Measurements from ENCODE around the gene CACNB4.

The CACNB4 gene

GRCh38 chr2:152106464-152106863 is 7.6 kb upstream of the CACNB4 start:
- no peak overlapping the region for H3K4me3 ChIP-seq (ENCODE audit: low read depth in 1 of 5, low read length in 5 of 5)
- H3K4me1 ChIP-seq (ENCODE audit: control insufficient read depth in 5 of 5, insufficient read depth in 5 of 5, low read length in 5 of 5) = no peaks in the 10 kb centered on the region
- no peak overlapping the region for H3K27ac ChIP-seq (ENCODE audit: low read depth, low read length)
- no peaks in the 10 kb centered on the region for H3K9me3 ChIP-seq (ENCODE audit: control insufficient read depth in 5 of 5, low read length in 5 of 5)
- no peak overlapping the region for H3K9ac ChIP-seq (ENCODE audit: low read length in 5 of 5)
- H3K27me3 ChIP-seq (ENCODE audit: control insufficient read depth in 5 of 5, insufficient read depth in 4 of 5, low read length in 5 of 5) = peaks cover 0 to 2% (median 1%) of the 10 kb centered on the region in 5 donors
- H3K36me3 ChIP-seq (ENCODE audit: control insufficient read depth in 5 of 5, insufficient read depth in 5 of 5, low read length in 5 of 5) = no peaks in the 10 kb centered on the region

DNA sequence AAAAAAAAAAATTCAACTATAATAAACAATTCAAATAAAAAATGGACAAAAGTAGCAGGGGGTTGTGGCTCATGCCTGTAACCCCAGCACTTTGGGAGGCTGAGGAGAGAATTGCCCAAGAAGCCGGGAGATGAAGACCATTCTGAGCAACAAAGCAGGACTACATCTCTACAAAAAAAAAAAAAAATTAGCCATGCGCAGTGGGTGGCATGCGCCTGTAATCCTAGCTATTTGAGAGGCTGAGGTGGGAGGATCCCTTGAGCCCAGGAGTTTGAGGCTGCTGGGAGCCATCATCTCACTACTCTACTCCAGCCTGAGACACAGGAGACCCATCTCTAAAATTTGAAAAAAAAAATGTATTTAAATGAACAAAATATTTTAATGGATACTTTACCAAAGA is 4.4 kb upstream of the CACNB4 start:
- Histone ChIP-seq H3K4me3 (ENCODE audit: low read depth in 1 of 5, low read length in 5 of 5) (no peak overlapping the region), H3K27ac (ENCODE audit: low read depth, low read length) (no peak overlapping the region), H3K9me3 (ENCODE audit: control insufficient read depth in 5 of 5, low read length in 5 of 5) (no peaks in the 10 kb centered on the region), H3K27me3 (ENCODE audit: control insufficient read depth in 5 of 5, insufficient read depth in 4 of 5, low read length in 5 of 5) (peaks cover 0 to 26% (median 13%) of the 10 kb centered on the region in 5 donors), H3K9ac (ENCODE audit: low read length in 5 of 5) (no peak overlapping the region), H3K36me3 (ENCODE audit: control insufficient read depth in 5 of 5, insufficient read depth in 5 of 5, low read length in 5 of 5) (no peaks in the 10 kb centered on the region), H3K4me1 (ENCODE audit: control insufficient read depth in 5 of 5, insufficient read depth in 5 of 5, low read length in 5 of 5) (peaks cover 0 to 15% (median 14%) of the 10 kb centered on the region in 5 donors)

- H3K27me3 ChIP-seq (ENCODE audit: control insufficient read depth in 5 of 5, insufficient read depth in 4 of 5, low read length in 5 of 5) = peaks cover 3 to 26% (median 13%) of the 10 kb centered on the region in 5 donors
- no peak overlapping the region for H3K27ac ChIP-seq (ENCODE audit: low read depth, low read length)
- H3K9ac ChIP-seq (ENCODE audit: low read length in 5 of 5) = no peak overlapping the region
Measured at GRCh38 chr2:152100961-152101360, 2.1 kb upstream of the CACNB4 start.

DNA sequence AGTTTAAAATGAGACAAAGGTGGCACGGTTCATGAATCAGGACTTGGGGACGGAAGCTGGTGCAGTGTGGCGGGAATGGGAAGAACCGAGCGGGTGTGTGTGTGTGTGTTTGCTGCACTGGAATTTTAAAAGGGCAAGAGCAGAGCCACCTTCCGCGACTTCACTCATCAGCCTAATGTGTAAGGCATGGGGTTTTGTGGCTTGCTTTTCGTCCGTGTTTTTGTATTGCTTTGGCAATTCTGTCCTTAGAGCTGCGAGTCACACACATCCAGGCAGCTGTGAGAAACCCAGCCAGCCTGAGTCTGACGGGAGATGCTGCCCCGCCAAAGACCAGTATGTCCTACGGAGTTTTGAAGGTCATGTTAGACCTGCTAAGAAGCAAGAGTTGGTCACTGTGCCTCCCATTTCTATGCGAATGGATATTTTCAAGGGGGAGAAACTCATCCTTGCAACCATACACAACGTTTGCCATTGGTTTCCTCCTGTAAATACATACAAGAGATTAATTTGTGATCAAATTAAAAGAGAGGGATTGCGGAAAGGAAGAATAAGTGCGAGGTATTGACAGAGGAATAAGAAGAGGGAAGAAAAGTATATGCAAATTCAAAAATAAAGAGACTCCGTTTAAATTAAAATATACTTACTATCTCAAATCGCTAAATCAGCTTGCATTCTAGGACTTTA is 665 bp upstream of the CACNB4 start:
- Histone ChIP-seq H3K4me3 (ENCODE audit: low read depth in 1 of 5, low read length in 5 of 5) (peak overlapping the region; percentile 64 to 72 (median 67)), H3K27ac (ENCODE audit: low read depth, low read length) (no peak overlapping the region), H3K27me3 (ENCODE audit: control insufficient read depth in 5 of 5, insufficient read depth in 4 of 5, low read length in 5 of 5) (peaks cover 3 to 26% (median 13%) of the 10 kb centered on the region in 5 donors), H3K4me1 (ENCODE audit: control insufficient read depth in 5 of 5, insufficient read depth in 5 of 5, low read length in 5 of 5) (peaks cover 0 to 27% (median 23%) of the 10 kb centered on the region in 5 donors), H3K9ac (ENCODE audit: low read length in 5 of 5) (peak overlapping the region in 3 of 5 donors; percentile 51 to 65 (median 54)), H3K9me3 (ENCODE audit: control insufficient read depth in 5 of 5, low read length in 5 of 5) (no peaks in the 10 kb centered on the region), H3K36me3 (ENCODE audit: control insufficient read depth in 5 of 5, insufficient read depth in 5 of 5, low read length in 5 of 5) (no peaks in the 10 kb centered on the region)

More at GRCh38 chr2:152100961-152101360, 2.1 kb upstream of the CACNB4 start:
- Histone ChIP-seq H3K9me3 (ENCODE audit: control insufficient read depth in 5 of 5, low read length in 5 of 5) (no peaks in the 10 kb centered on the region), H3K4me1 (ENCODE audit: control insufficient read depth in 5 of 5, insufficient read depth in 5 of 5, low read length in 5 of 5) (peaks cover 0 to 27% (median 23%) of the 10 kb centered on the region in 5 donors), H3K36me3 (ENCODE audit: control insufficient read depth in 5 of 5, insufficient read depth in 5 of 5, low read length in 5 of 5) (no peaks in the 10 kb centered on the region), H3K4me3 (ENCODE audit: low read depth in 1 of 5, low read length in 5 of 5) (no peak overlapping the region)

DNA sequence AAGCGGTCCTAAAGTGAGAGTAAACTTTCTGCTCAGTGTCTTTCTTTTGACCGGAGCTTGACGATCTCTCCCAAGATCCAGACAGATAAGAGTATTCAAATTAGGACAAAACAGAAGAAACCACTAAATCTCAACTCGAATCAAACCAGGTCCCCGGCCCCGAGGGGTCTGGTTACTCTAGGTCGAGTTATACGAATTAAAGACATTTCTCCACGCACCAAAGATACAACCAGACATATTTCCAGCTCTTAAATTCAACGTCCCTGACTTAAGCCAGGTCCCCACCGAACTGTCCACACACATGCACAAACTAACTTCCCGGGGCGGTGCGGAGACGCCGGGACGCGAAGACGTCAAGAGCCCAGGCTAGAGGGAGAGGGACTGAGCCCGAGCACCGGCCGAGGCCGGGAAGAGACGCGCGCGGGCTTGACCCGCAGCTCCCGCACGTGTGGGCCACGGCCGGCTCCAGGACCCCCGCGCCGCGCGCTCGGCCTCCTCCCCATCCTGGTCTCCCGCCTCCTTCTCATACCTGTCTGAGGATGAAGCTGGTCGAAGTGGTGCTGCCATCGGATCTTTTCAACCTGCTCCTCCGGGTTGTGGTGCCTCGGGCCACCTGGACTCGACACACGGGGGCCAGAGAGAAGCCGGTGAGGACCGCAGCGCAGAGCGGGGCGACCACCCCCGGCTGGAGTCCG is 896 bp downstream of the CACNB4 start:
- Histone ChIP-seq H3K9me3 (ENCODE audit: control insufficient read depth in 5 of 5, low read length in 5 of 5) (no peaks in the 10 kb centered on the region), H3K27me3 (ENCODE audit: control insufficient read depth in 5 of 5, insufficient read depth in 4 of 5, low read length in 5 of 5) (peaks cover 3 to 26% (median 13%) of the 10 kb centered on the region in 5 donors), H3K27ac (ENCODE audit: low read depth, low read length) (peak overlapping the region; percentile 11), H3K4me1 (ENCODE audit: control insufficient read depth in 5 of 5, insufficient read depth in 5 of 5, low read length in 5 of 5) (peaks cover 0 to 27% (median 23%) of the 10 kb centered on the region in 5 donors), H3K9ac (ENCODE audit: low read length in 5 of 5) (peak overlapping the region in 4 of 5 donors; percentile 17 to 57 (median 45)), H3K36me3 (ENCODE audit: control insufficient read depth in 5 of 5, insufficient read depth in 5 of 5, low read length in 5 of 5) (no peaks in the 10 kb centered on the region), H3K4me3 (ENCODE audit: low read depth in 1 of 5, low read length in 5 of 5) (peak overlapping the region; percentile 58 to 72 (median 67))

DNA sequence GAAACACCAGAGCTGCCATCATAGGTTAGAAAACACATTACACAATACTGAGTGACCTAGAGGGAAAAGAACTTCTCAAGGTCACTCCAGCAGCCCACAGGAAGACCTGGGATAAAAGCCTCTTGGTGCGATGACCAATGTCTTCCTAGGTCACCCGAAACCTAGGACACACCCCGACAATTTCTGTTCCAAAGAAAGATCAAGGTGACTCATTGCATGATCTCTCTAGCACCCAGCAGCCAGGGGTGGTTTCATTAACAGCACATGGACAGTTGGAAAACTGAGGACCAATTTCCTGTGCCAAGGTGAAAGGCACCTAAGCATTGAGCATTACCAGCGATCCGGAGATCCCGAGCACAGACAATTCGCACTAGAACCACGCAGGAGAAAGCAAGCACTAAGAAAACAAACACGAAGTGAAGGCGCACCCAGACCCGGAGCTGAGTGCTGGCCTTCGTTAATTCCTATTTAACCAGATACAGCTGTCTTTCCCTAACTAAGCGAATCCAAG is 1.5 kb downstream of the CACNB4 start:
- peak overlapping the region; percentile 58 to 72 (median 67) for H3K4me3 ChIP-seq (ENCODE audit: low read depth in 1 of 5, low read length in 5 of 5)
- H3K4me1 ChIP-seq (ENCODE audit: control insufficient read depth in 5 of 5, insufficient read depth in 5 of 5, low read length in 5 of 5) = peaks cover 0 to 27% (median 23%) of the 10 kb centered on the region in 5 donors
- H3K27me3 ChIP-seq (ENCODE audit: control insufficient read depth in 5 of 5, insufficient read depth in 4 of 5, low read length in 5 of 5) = peaks cover 3 to 26% (median 13%) of the 10 kb centered on the region in 5 donors
- peak overlapping the region; percentile 3 to 57 (median 40) for H3K9ac ChIP-seq (ENCODE audit: low read length in 5 of 5)
- no peaks in the 10 kb centered on the region for H3K9me3 ChIP-seq (ENCODE audit: control insufficient read depth in 5 of 5, low read length in 5 of 5)
- H3K27ac ChIP-seq (ENCODE audit: low read depth, low read length) = peak overlapping the region; percentile 11
- H3K36me3 ChIP-seq (ENCODE audit: control insufficient read depth in 5 of 5, insufficient read depth in 5 of 5, low read length in 5 of 5) = no peaks in the 10 kb centered on the region

DNA sequence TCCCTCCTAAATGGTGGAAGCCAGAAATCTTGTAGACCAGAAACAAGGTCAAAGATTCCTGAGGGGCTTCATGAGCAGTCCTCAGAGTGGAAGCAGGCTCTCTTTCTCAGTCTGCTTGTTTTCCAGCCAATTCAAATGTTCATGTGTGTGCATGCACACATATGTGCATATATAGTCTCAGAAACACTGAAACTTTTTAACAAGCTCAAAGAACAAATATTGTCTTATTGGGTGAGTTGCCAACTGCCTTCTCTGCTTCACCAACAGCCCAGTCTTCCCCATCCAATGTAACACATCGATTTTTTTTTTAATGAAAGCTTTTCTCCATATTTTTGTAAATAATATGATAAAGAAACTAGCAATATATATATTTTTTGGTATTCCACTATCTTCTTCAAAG is 3.7 kb downstream of the CACNB4 start:
- Histone ChIP-seq H3K4me1 (ENCODE audit: control insufficient read depth in 5 of 5, insufficient read depth in 5 of 5, low read length in 5 of 5) (peaks cover 0 to 27% (median 23%) of the 10 kb centered on the region in 5 donors), H3K27ac (ENCODE audit: low read depth, low read length) (no peak overlapping the region), H3K4me3 (ENCODE audit: low read depth in 1 of 5, low read length in 5 of 5) (no peak overlapping the region), H3K9me3 (ENCODE audit: control insufficient read depth in 5 of 5, low read length in 5 of 5) (no peaks in the 10 kb centered on the region), H3K36me3 (ENCODE audit: control insufficient read depth in 5 of 5, insufficient read depth in 5 of 5, low read length in 5 of 5) (no peaks in the 10 kb centered on the region), H3K27me3 (ENCODE audit: control insufficient read depth in 5 of 5, insufficient read depth in 4 of 5, low read length in 5 of 5) (peaks cover 3 to 13% (median 10%) of the 10 kb centered on the region in 5 donors), H3K9ac (ENCODE audit: low read length in 5 of 5) (no peak overlapping the region)

DNA sequence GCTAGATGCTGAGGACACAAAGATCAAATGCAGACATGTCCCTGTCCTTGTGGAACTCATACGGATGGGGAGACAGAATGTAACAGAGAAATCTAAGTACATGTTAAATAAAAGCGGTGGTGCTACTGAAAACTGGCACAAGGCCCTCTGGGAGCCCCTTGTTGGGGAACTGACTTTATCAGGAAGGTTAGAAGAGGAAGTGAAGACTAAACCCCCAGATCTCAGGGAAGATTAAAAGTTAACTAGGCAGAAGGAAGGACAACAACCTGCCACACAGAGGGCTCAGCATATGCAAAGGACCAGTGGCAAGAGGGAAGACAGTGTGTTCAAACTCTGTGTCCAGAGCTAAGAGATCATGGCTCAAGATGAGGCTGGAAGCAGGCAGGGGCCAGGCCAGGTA is 4.8 kb downstream of the CACNB4 start:
- H3K4me3 ChIP-seq (ENCODE audit: low read depth in 1 of 5, low read length in 5 of 5) = no peak overlapping the region
- no peak overlapping the region for H3K9ac ChIP-seq (ENCODE audit: low read length in 5 of 5)
- H3K27ac ChIP-seq (ENCODE audit: low read depth, low read length) = no peak overlapping the region
- H3K4me1 ChIP-seq (ENCODE audit: control insufficient read depth in 5 of 5, insufficient read depth in 5 of 5, low read length in 5 of 5) = peaks cover 0 to 26% (median 19%) of the 10 kb centered on the region in 5 donors
- no peaks in the 10 kb centered on the region for H3K36me3 ChIP-seq (ENCODE audit: control insufficient read depth in 5 of 5, insufficient read depth in 5 of 5, low read length in 5 of 5)
- no peaks in the 10 kb centered on the region for H3K9me3 ChIP-seq (ENCODE audit: control insufficient read depth in 5 of 5, low read length in 5 of 5)
- H3K27me3 ChIP-seq (ENCODE audit: control insufficient read depth in 5 of 5, insufficient read depth in 4 of 5, low read length in 5 of 5) = peaks cover 0 to 3% (median under 1%) of the 10 kb centered on the region in 5 donors

GRCh38 chr2:152093464-152093863 is 5.4 kb downstream of the CACNB4 start:
- Histone ChIP-seq H3K4me1 (ENCODE audit: control insufficient read depth in 5 of 5, insufficient read depth in 5 of 5, low read length in 5 of 5) (peaks cover 0 to 23% (median 14%) of the 10 kb centered on the region in 5 donors), H3K4me3 (ENCODE audit: low read depth in 1 of 5, low read length in 5 of 5) (no peak overlapping the region), H3K9ac (ENCODE audit: low read length in 5 of 5) (no peak overlapping the region), H3K36me3 (ENCODE audit: control insufficient read depth in 5 of 5, insufficient read depth in 5 of 5, low read length in 5 of 5) (no peaks in the 10 kb centered on the region), H3K27ac (ENCODE audit: low read depth, low read length) (no peak overlapping the region), H3K27me3 (ENCODE audit: control insufficient read depth in 5 of 5, insufficient read depth in 4 of 5, low read length in 5 of 5) (peaks cover 0 to 3% (median 0%) of the 10 kb centered on the region in 5 donors), H3K9me3 (ENCODE audit: control insufficient read depth in 5 of 5, low read length in 5 of 5) (no peaks in the 10 kb centered on the region)

GRCh38 chr2:152092095-152092494 is 6.7 kb downstream of the CACNB4 start:
- H3K9ac ChIP-seq (ENCODE audit: low read length in 5 of 5) = no peak overlapping the region
- H3K4me1 ChIP-seq (ENCODE audit: control insufficient read depth in 5 of 5, insufficient read depth in 5 of 5, low read length in 5 of 5) = peaks cover 0 to 10% (median 4%) of the 10 kb centered on the region in 5 donors
- H3K9me3 ChIP-seq (ENCODE audit: control insufficient read depth in 5 of 5, low read length in 5 of 5) = no peaks in the 10 kb centered on the region
- no peak overlapping the region for H3K27ac ChIP-seq (ENCODE audit: low read depth, low read length)
- H3K4me3 ChIP-seq (ENCODE audit: low read depth in 1 of 5, low read length in 5 of 5) = no peak overlapping the region
- H3K27me3 ChIP-seq (ENCODE audit: control insufficient read depth in 5 of 5, insufficient read depth in 4 of 5, low read length in 5 of 5) = peaks cover 0 to 3% (median 0%) of the 10 kb centered on the region in 5 donors
- H3K36me3 ChIP-seq (ENCODE audit: control insufficient read depth in 5 of 5, insufficient read depth in 5 of 5, low read length in 5 of 5) = no peaks in the 10 kb centered on the region

Data from subcutaneous abdominal adipose tissue (tissue), 5 donors.